CD4-positive, alpha-beta T cell treated with Interleukin-15 for 4 hours (primary cell): ENCODE data around the gene RBBP7.
A peak's percentile ranks its signal among the peaks of the same experiment; 100 is the strongest.

Experiments
- DNase-seq: peaks from one replicate; pipeline ENCODE4 v3.0.0-alpha.2; 2020; ENCODE audit warnings: low spot score

Gene RBBP7

DNA sequence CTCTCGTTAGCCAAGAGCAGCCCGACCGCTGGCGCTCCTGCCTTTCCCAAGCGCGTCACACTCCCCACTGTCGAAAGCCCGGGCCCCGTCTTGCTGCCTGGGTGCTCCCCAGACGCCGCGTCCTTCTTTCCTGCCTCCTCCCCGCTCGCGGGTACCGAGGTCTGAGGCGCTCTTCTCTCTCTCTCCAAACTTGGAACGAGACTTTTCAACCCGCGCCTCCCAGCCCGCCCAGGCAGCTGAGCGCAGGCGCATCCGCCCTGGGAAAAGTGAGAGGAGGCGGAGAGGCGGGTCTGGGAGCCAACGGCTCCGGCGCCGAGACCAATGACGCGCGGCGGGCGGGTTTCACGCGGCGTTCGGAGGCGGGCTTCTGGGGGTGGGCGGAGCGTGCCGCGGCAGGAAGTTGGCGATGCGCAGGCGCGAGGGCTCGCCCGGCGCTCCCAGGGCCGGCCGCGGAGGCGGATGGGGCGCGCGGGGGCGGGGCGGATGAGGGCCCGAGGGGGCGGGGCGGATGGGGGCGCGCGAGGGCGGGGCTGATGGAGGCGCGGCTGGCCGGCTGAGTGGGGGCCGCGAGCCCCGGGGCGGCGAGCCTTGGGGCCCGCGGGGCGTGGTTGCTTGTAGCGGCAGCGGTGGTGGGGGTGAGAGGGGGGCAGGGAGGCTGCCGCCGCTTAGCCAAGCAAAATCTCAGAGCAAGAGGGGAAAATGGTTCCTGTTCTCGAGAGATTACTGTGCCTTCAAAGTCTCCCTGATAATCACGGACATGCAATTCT is at the start of gene RBBP7:
RBBP7 (minus strand) TSS at position 268 of the 767 bp plus-strand sequence. CDS start 309 bp downstream, outside the sequence.
- DNase-seq, result peak; percentile 90

DNA sequence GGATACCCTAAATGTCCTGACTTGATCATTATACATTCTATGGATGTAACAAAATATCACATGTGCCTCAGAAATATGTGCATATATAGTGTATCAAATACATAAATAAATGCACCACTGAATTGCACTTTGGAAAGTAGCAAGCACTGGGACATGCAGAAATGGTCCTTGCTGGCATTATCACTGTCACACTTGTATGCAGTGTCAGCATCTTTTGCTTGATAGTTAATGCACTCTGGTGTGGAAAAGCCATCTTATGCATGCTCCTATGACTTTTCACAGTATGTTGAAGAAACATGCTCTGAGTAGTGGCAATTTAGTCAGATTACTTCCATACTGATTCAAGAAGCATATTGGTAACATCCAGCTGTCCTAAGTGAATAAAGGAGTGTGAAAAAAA is 48.8 kb upstream of the RBBP7 start:
- no peak for DNase-seq

DNA sequence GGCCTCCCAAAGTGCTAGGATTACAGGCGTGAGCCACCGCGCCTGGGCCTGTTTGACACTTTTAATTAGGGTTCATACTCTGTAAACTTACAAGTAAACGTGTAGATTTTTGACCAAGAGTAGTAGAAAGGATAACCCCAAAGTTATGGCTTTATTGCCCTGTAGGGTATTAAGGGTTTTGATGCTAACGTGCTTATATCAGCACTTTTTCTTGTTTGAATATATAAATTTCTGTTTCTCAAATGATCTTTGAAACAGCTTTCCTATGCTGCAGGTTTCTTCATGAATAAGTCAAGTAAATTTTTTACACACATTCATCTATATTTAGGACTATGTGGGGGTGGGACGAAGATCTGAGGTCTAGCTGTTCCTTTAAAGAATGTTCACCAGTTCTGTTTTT is 47.0 kb upstream of the RBBP7 start:
- DNase-seq, result no peak

DNA sequence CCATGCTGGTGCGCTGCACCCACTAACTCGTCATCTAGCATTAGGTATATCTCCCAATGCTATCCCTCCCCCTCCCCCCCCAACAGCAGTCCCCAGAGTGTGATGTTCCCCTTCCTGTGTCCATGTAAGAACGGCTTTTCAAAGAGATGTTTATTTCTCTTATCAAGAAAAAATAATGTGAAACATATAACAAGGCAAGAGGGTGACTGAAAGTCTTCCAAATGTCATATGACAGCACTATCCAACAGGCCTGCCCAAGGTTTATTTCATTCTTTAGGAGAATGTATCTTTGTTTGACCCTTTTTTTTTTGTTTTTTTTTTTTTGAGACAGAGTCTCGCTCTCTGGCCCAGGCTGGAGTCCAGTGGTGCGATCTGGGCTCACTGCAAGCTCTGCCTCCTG is 46.4 kb upstream of the RBBP7 start:
- DNase-seq, result no peak

DNA sequence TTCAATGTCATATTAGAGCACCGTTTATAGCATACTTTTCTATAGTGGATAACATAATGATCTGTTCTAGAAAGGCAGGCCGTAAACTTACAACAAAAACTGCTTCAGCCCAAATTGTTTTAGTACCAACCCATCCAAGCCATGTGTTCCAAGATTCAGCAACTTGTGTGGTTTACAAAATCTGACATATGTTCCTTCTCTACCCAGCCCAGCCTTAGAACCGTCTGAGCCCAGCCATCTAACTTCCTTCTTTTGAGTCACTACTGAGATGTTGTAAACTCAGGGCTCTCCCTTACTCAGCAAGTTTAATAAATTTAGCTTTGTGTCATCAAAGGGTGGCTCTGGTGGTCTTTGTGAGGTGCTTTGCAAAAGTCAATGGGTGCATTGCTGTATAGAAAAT is 43.9 kb upstream of the RBBP7 start:
- no peak for DNase-seq

DNA sequence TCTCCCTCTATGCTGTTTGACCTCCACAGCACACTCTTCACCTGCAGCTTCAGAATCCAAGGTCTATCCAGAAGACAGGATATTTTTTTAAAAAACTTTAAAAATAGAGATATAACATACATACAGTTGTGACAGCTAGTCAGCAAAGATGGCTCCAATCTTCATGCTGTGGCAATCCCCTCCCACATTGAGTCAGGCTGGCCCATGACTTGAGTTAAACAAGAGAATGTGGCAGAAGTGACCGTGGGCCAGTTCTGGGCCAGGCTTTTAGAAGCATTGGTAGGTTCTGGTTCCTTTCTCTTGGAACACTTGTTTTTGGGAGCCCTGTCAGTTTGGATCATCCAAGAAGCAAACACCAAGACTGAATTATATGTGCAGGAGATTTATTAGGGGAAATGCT is 40.2 kb upstream of the RBBP7 start:
- no peak for DNase-seq

DNA sequence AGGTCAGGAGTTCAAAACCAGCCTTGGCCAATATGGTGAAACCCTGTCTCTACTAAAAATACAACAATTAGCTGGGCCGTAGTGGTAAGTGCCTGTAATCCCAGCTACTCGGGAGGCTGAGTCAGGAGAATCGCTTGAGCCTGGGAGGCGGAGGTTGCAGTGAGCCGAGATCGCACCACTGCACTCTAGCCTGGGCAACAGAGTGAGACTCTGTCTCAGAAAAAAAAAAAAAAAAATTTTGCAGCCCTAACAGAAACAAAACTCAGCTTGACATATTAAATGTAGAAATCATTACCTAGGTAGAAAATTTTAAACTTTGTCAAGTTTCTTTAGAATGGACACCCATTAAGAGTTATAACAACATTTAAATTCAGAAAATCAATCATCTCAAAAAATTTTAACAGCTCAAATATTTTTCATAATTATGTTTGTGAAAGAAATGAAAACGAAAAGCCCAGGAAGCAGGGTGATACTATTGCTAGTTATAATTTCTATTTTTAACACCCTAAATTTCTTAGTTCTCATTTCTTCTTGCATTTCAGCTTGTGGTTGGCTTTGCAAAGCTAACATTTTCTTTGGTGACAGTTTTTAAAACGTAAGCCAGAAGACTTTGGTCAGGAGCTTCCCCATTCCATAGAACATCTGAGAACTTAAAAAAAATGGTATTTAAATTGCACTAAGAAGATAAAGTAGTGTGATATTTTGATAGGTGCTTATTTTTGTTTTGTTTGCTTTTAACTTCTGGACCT is 33.3 kb upstream of the RBBP7 start:
- DNase-seq, result no peak

DNA sequence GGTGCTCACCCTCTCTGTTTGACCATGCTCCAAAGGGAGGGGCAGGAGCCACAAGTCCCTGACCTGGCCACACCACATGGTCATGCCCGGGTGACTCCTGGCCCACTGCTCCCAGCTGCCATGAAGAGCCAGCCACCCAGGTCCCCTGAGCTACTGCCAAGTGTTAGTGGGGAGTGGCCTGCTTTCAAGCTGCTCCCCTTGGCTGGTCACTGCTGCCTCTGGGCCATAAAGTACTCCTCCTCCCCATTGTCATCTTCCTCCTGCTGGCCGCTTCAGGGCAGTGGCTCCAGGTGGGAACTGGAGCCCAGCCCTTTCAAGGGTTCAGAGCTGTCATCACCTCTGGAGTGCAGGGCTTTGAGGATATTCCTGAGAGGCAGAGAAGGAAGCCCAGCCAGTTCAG is 27.3 kb upstream of the RBBP7 start:
- no peak for DNase-seq

DNA sequence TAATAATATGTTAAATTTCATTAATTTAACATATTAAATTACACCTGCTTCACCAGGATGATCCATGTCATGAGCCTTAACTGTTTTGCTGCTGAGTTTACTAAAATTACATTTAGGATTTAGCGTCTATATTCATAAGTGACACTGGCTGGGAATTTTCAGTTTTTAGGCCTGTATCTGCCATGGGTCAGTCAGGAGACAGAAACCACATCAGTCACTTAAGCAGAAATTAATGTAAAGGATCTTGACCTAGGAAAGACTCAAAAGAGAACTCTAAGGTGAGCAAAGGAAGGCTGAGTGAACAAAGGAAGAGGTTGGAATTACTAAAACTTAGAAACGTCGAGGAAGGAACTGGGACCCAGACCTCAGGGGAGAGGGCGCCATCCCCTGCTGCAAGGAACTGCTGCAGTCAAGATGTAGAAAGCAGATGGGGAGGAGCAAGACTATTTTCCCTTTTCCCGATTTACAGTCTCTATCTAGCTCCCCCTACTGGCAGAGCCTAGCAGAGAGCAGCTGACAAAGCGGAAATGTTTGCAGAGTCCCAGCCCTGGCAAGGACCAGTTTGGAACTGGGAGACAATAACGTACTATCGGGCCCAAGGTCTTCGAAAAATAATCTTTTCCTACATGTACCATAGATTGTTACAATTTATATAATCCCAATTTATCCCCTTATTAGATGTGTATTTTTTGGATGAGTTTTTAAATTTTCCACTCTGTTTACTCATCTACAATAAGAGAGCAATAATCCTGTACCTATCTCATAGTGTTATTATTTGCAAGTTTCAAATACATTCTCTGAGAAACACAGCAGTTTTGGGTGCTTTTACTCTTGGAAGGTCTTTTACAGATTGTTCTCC is 22.6 kb upstream of the RBBP7 start:
- peak; percentile 67 for DNase-seq

DNA sequence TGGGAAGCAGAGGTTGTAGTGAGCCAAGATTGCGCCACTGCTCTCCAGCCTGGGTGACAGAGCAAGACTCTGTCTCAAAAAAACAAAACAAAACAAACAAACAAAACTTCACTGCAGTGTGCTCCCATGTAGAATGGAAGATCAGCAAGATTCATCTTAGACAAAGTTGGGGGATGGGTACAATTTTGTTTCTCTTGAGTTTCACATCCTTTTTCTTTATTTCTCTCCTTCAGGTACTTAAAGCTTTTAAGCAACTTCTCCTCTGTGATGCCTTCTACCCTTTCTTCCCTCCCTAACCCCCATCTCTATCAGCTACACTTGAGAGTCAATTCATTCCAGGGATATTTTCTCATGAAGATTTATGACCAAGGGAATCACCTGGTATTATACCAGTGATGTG is 15.5 kb upstream of the RBBP7 start:
- no peak for DNase-seq

DNA sequence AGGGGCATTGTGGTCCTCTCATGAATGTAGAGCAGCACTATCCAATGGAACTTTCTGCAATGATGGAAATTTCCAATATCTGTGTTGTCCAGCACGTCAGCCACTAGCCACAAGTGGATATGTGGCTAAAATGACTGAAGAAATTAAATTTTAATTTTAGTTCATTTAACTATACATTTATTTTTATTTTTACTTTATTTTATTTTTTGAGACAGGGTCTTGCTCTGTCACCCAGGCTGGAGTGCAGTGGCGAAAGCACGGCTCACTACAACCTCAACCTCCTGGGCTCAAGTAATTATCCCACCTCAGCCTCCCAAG is 13.3 kb upstream of the RBBP7 start:
- no peak for DNase-seq

DNA sequence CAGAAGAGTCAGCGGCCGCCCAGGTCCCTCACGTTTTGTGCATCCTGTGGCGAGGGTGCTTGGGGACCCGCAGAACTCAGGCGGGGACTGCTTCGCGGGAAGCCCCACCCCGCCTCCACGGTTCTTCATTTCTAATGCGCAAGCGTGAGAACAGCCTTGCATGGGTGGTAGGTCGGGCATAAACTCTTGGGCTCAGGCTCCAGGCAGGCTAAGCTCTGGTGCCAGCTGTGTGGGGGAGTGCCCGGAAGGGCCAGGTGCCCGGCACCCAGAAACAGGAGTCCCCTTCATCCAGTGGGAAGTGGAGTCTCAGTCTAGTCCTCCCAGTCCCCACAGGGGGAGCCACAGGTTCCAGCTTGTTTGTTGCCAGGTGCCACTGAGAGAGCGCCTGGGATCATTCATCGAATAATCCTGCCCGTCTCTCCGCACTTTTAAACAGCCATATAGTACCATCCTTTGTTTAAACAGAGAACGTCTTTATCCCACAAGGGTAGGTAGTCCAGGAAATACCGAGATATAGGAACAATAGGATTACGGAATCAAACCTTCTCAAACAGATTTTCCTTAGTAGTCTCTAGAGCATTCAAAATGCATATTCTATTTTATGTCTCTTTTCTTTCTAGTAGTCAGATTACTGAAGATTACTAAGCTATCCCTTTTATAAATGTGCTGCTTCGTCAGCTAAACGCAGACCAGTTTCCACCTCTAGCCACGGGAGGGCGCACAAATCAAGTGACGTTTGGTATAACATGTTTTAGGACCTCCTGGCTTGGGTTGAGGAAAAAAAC is 12.7 kb upstream of the RBBP7 start:
- peak; percentile 63 for DNase-seq

DNA sequence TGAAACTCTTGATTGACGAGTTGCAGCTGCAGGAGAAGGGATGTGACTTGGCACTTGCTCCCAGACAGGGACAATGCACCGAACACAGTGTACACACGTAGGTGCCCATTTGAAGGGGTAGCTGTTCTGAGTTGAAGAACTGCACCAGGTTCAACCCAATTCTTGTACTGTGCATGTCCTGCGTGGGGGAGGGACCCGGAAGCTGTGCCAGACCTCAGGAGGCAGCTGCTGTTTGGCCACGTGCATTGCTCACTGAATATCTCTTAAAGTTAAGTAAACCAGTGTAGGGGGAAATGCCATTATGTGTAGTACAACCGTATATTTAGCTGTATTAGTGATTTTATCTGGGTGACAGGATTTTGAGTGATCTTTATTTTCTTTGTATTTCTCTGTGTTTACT is 12.0 kb upstream of the RBBP7 start:
- DNase-seq, result no peak

DNA sequence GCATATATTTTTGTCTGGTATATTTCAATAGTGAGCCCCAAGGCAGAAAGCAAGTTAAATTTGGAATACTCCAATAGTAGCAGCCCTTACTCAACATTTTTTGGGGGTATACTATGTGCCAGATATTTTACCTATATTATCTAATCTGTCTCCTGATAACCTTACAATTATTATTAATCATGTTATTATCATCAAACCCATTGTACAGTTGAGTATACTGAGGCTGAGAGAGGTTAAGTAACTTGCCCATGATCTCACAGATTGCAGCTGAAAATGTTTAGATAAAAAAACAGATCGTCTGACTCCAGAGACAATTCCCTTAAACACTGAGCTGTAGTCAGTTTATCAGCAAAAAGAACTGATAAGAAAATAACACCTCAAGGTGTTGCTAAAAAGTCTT is 6.5 kb upstream of the RBBP7 start:
- no peak for DNase-seq

DNA sequence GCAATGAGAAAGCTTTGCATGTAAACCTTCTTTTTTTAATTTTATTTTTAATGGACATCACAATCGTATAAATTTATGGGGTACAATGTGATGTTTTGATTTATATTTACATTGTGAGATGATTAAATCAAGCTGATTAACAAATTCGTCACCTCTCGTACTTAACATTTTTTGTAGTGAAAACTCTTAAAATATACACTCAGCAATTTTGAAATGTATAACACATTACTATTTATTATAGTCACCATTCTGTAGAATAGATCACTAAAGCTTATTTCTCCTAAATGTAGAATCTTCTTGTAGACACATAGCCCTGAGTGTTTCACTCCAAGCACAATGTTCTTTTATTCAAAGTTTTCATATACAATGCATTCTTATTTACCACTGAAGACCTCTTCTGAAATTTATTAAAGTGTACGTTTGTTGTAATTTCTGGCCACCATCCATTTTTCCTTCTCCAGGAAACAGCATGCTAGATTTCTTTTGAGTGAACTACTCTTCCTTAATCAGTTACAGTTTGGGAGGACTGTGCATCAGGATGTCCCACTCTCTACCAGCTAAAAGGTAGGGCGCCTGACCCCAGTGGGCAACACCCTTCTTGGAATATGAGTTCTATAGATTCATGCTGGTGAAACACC is 4.4 kb upstream of the RBBP7 start:
- DNase-seq, result no peak

DNA sequence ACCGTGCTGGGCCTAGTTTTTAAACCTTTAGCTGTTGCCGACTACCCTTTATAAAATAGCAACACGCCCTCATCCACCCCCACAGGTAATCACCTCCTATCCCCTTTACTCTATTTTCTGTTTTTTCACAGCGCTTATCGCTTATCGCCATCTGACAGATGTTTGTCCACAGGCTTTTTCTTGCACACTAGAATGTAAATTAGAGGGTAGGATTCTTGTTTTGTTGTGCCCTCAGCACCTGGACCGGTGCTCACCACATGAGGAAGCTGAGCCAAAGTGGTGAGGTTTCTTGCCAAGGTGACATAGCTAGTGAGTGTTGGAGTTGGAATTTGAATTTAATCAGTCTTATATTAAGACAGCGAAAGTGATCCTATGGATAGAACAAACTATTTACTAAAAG is 2.9 kb upstream of the RBBP7 start:
- no peak for DNase-seq

DNA sequence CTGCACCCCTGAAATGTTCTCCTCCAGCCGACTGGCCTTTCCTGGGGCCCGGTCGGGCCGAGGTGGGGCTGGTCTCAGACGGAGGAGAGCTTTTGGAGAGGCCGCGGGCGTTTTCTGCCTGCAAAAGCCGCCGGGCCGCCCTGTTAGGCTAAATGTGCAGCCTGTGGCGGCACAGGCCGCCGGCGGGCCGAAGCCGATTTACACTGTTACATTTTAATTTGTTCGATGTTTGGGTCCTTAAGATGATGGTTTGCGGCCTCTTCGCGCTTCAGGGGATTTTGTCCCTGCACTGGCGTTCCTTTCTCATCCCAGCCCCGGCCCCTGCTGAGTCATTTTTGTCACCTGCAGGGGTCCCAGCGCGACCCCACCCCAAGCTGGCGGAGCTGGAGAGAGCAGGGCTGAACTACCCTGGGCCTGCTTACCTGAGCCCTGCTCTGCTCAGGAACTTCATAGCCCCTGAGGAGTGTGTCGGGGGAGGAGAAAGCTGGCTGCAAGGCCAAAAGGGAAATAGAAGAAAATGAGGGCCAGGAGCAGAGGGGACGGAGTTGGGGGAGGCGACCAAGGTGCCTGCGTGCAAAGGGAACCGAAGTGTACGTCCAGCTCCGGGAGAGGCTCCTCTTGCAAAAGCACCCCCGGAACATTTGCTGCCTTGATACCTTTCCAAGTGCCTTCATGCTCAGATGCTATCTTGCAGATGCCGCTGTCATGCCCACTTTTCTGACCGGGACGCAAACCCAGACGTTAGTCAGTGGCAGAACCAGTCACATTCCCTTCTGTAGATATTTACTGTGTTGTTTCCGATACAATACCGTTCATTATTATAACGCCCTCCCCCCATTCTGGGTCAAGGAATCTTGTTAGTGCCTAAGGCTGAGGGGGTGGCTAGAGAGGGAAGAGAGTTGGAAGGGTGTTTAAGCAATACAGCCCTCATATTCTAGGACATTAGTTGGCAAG is 977 bp upstream of the RBBP7 start:
- DNase-seq, result no peak

DNA sequence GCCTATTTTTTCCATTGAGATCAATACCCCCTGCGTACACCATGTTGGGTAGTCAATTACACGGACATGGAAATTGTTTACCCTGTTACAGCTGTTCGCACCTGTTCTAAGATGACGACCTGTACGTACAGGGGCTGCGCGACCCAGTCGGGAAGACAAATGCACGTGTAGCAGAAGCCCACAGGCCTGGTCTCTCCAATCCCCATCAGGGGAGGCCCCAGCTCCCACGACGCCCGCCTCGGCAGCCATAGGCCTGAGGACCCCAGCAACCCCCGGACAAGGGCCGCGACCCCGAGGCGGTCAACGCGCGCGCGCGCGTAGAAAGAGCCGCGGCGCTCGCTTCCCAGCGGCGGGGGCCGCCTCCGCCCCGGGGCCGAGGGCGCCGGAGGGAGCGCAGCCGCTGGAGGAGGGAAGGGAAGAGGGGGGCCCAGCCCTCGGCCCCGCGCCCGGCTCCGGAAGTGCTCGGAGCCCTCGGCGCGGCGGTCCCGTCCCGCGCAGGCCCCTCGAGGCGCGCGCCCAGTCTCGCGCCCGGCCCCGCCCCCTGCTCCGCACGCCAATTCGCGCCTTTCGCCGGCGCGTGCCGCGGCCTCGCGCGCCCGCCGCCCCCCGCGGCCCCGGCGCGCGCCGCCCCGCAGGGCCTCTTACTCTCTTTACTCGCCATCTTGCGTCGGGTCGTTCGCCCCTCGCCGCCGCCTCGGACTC is 618 bp downstream of the RBBP7 start:
- DNase-seq, result peak; percentile 30

DNA sequence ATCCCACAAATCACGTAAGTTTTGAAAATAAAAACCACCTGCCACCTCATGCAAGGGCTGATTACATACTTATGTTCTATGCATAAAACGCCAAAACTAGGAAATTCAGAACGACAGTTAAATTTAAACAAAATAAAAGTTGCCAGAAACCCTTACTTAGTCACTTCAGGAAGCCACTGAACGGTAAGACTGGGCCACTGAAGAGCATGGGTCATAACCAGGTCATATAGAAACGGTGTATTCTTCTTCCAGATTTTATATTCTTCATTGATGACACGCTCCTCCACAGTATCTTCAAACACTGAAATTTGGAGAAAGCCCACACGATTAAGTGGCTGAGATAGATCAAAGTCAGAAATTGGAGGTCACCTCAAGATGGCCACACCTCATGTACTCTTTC is 1.2 kb downstream of the RBBP7 start:
- peak; percentile 21 for DNase-seq

DNA sequence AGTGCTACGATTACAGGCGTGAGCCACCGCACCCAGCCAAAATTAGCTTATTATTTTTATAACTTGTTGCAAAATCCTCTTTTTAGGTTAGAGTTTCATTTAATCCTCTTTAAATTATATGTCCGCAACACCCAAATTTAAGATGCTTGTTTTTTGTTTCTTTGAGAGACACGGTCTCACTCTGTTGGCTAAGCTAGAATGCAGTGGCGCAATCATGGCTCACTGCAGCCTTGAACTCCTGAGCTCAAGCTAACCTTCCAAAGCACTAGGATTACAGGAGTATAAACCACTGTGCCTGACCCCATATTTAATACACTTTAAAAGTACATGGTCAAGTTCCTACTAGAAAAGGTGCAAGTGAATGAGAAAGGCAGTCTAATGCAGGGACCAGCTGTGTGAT is 2.2 kb downstream of the RBBP7 start:
- DNase-seq, result no peak
